IgD-negative memory B cell (primary cell): ENCODE measurements around the gene LILRB3. TPM values are rescaled to one million over a fixed set of nuclear protein-coding genes. Genes with fewer than 3 reads are reported as not detected.
"Not testable (repeated sequence)": the region's sequence is repeated elsewhere in the genome, so short reads cannot be mapped to it uniquely, and the experiment has no call there.

ENCODE experiments used
- H3K27ac Mint-ChIP-seq, 3 donors: one replicate each; pipeline ENCODE4 v1.8.0; 2020 to 2022; ENCODE audit warnings: mild to moderate bottlenecking in 3 of 3, mixed read lengths in 3 of 3, moderate library complexity in 1 of 3
- H3K27me3 Mint-ChIP-seq: one replicate; pipeline ENCODE4 v1.8.0; 2021; ENCODE audit warnings: mixed read lengths
- H3K36me3 Mint-ChIP-seq: one replicate; pipeline ENCODE4 v1.8.0; 2020; ENCODE audit warnings: mild to moderate bottlenecking, mixed read lengths
- H3K4me1 Mint-ChIP-seq, 3 donors: one replicate each; pipeline ENCODE4 v1.8.0; 2020 to 2022; ENCODE audit warnings: mixed read lengths in 3 of 3, mild to moderate bottlenecking in 1 of 3
- H3K4me3 Mint-ChIP-seq, 4 donors: one replicate each; pipeline ENCODE4 v1.8.0; 2020 to 2022; ENCODE audit warnings: mild to moderate bottlenecking in 4 of 4, mixed read lengths in 4 of 4, moderate library complexity in 3 of 4
- H3K9me3 Mint-ChIP-seq, 3 donors: one replicate each; pipeline ENCODE4 v1.8.0; 2020 to 2021; ENCODE audit warnings: mixed read lengths in 3 of 3, mild to moderate bottlenecking in 1 of 3
- polyA plus RNA-seq: library from polyadenylated mRNA; unstranded; fragments of 300-500 nt; fragmentation: Illumina TruSeq; gene quantifications from one replicate; pipeline ENCODE4 v1.2.3, GENCODE V29; 2021

The LILRB3 gene
- polyA plus RNA-seq = 0.16 TPM

- not testable (repeated sequence) for H3K9me3 Mint-ChIP-seq, H3K4me3 Mint-ChIP-seq, H3K27ac Mint-ChIP-seq, H3K36me3 Mint-ChIP-seq, H3K4me1 Mint-ChIP-seq
- H3K27me3 Mint-ChIP-seq = peaks cover 13% of the 10 kb centered on the region
Measured at GRCh38 chr19:54222474-54223276, at the start of gene LILRB3. Gene LILRB3 (minus strand): TSS chr19:54223007. CDS start chr19:54222976, 31 bp downstream.

GRCh38 chr19:54272181-54272580, 49.4 kb upstream of the LILRB3 start:
- not testable (repeated sequence) for H3K36me3 Mint-ChIP-seq, H3K4me3 Mint-ChIP-seq, H3K9me3 Mint-ChIP-seq, H3K27ac Mint-ChIP-seq
- H3K27me3 Mint-ChIP-seq = peaks cover 12% of the 10 kb centered on the region
- peaks cover 2 to 17% (median 4%) of the 10 kb centered on the region in 3 donors for H3K4me1 Mint-ChIP-seq

- Mint-ChIP-seq H3K4me3 (peak overlapping the region in 1 of 4 donors; percentile 48), H3K4me1 (peaks cover 2 to 17% (median 4%) of the 10 kb centered on the region in 3 donors), H3K27me3 (peaks cover 12% of the 10 kb centered on the region)
- H3K9me3 Mint-ChIP-seq, H3K36me3 Mint-ChIP-seq, H3K27ac Mint-ChIP-seq: not testable (repeated sequence)
Measured at GRCh38 chr19:54271587-54271986, 48.8 kb upstream of the LILRB3 start.

GRCh38 chr19:54271106-54271505, 48.3 kb upstream of the LILRB3 start:
- no peaks in the 10 kb centered on the region for H3K9me3 Mint-ChIP-seq
- H3K4me3 Mint-ChIP-seq = peak overlapping the region in 1 of 4 donors; percentile 48
- H3K36me3 Mint-ChIP-seq = no peaks in the 10 kb centered on the region
- peaks cover 12% of the 10 kb centered on the region for H3K27me3 Mint-ChIP-seq
- no peak overlapping the region for H3K27ac Mint-ChIP-seq
- peaks cover 2 to 17% (median 4%) of the 10 kb centered on the region in 3 donors for H3K4me1 Mint-ChIP-seq

GRCh38 chr19:54268936-54269335, 46.1 kb upstream of the LILRB3 start:
- no peak overlapping the region for H3K27ac Mint-ChIP-seq
- H3K4me3 Mint-ChIP-seq = no peak overlapping the region
- no peaks in the 10 kb centered on the region for H3K36me3 Mint-ChIP-seq
- peaks cover 10% of the 10 kb centered on the region for H3K27me3 Mint-ChIP-seq
- no peaks in the 10 kb centered on the region for H3K9me3 Mint-ChIP-seq
- peaks cover 5 to 12% (median 7%) of the 10 kb centered on the region in 3 donors for H3K4me1 Mint-ChIP-seq

GRCh38 chr19:54266133-54266532, 43.3 kb upstream of the LILRB3 start:
- Mint-ChIP-seq H3K36me3 (no peaks in the 10 kb centered on the region), H3K27me3 (peaks cover 8% of the 10 kb centered on the region), H3K4me1 (peaks cover 0 to 5% (median 3%) of the 10 kb centered on the region in 3 donors), H3K9me3 (no peaks in the 10 kb centered on the region), H3K27ac (peak overlapping the region in 1 of 3 donors; percentile 50), H3K4me3 (no peak overlapping the region)

GRCh38 chr19:54262470-54262869, 39.7 kb upstream of the LILRB3 start:
- H3K27ac Mint-ChIP-seq = no peak overlapping the region
- H3K9me3 Mint-ChIP-seq = no peaks in the 10 kb centered on the region
- H3K27me3 Mint-ChIP-seq = peaks cover 6% of the 10 kb centered on the region
- peaks cover 0 to 3% (median 3%) of the 10 kb centered on the region in 3 donors for H3K4me1 Mint-ChIP-seq
- H3K4me3 Mint-ChIP-seq = no peak overlapping the region
- H3K36me3 Mint-ChIP-seq = no peaks in the 10 kb centered on the region

GRCh38 chr19:54262066-54262465, 39.3 kb upstream of the LILRB3 start:
- Mint-ChIP-seq H3K27me3 (peaks cover 6% of the 10 kb centered on the region), H3K9me3 (no peaks in the 10 kb centered on the region), H3K4me1 (peaks cover 0 to 3% (median 3%) of the 10 kb centered on the region in 3 donors), H3K27ac (no peak overlapping the region), H3K36me3 (no peaks in the 10 kb centered on the region), H3K4me3 (no peak overlapping the region)

- Mint-ChIP-seq H3K27ac (no peak within 1 kb of the TSS), H3K9me3 (no peaks in the 10 kb centered on the region), H3K4me1 (no peaks in the 10 kb centered on the region), H3K4me3 (no peak within 1 kb of the TSS), H3K27me3 (peaks cover 7% of the 10 kb centered on the region), H3K36me3 (no peaks in the 10 kb centered on the region)
Measured at GRCh38 chr19:54257116-54257480, 34.3 kb upstream of the LILRB3 start, which contains the start of gene LILRB5. Gene LILRB5 (minus strand): TSS chr19:54257273. CDS start chr19:54257193, 80 bp downstream.

- H3K27me3 Mint-ChIP-seq = peaks cover 7% of the 10 kb centered on the region
- H3K9me3 Mint-ChIP-seq = no peaks in the 10 kb centered on the region
- no peaks in the 10 kb centered on the region for H3K36me3 Mint-ChIP-seq
- no peak overlapping the region for H3K27ac Mint-ChIP-seq
- H3K4me1 Mint-ChIP-seq = no peaks in the 10 kb centered on the region
- H3K4me3 Mint-ChIP-seq = no peak overlapping the region
Measured at GRCh38 chr19:54256250-54257115, 33.7 kb upstream of the LILRB3 start.

- H3K27me3 Mint-ChIP-seq = peaks cover 7% of the 10 kb centered on the region
- no peak overlapping the region for H3K27ac Mint-ChIP-seq
- H3K9me3 Mint-ChIP-seq = no peaks in the 10 kb centered on the region
- no peak overlapping the region for H3K4me3 Mint-ChIP-seq
- peaks cover 0 to 2% (median 0%) of the 10 kb centered on the region in 3 donors for H3K4me1 Mint-ChIP-seq
- no peaks in the 10 kb centered on the region for H3K36me3 Mint-ChIP-seq
Measured at GRCh38 chr19:54255105-54255775, 32.4 kb upstream of the LILRB3 start.

- Mint-ChIP-seq H3K27ac (no peak overlapping the region), H3K27me3 (peaks cover 7% of the 10 kb centered on the region), H3K36me3 (no peaks in the 10 kb centered on the region), H3K4me1 (peaks cover 0 to 5% (median 1%) of the 10 kb centered on the region in 3 donors), H3K9me3 (no peaks in the 10 kb centered on the region), H3K4me3 (no peak overlapping the region)
Measured at GRCh38 chr19:54254195-54254906, 31.5 kb upstream of the LILRB3 start.

GRCh38 chr19:54253331-54254194, 30.8 kb upstream of the LILRB3 start:
- H3K27me3 Mint-ChIP-seq = peaks cover 7% of the 10 kb centered on the region
- no peaks in the 10 kb centered on the region for H3K9me3 Mint-ChIP-seq
- no peak overlapping the region for H3K27ac Mint-ChIP-seq
- no peaks in the 10 kb centered on the region for H3K36me3 Mint-ChIP-seq
- peaks cover 0 to 5% (median 1%) of the 10 kb centered on the region in 3 donors for H3K4me1 Mint-ChIP-seq
- no peak overlapping the region for H3K4me3 Mint-ChIP-seq

- H3K27me3 Mint-ChIP-seq = peaks cover 7% of the 10 kb centered on the region
- peaks cover 3 to 9% (median 5%) of the 10 kb centered on the region in 3 donors for H3K4me1 Mint-ChIP-seq
- H3K27ac Mint-ChIP-seq = no peak overlapping the region
- no peaks in the 10 kb centered on the region for H3K9me3 Mint-ChIP-seq
- no peaks in the 10 kb centered on the region for H3K36me3 Mint-ChIP-seq
- H3K4me3 Mint-ChIP-seq = no peak overlapping the region
Measured at GRCh38 chr19:54252845-54253244, 30.0 kb upstream of the LILRB3 start.
